ENCODE data around the gene FERD3L. TPM values are rescaled to one million over a fixed set of nuclear protein-coding genes. Genes with fewer than 3 reads are reported as not detected.

The FERD3L gene
- total RNA-seq, 5 donors from 2014 or later (not counting 1 experiment from before 2014, with no cell fraction given) = not detected

GRCh38 chr7:19109000-19109946 lies 35.9 kb downstream of the FERD3L start:
- peaks cover 38 to 43% of the 10 kb centered on the region in 2 experiments for H3K27me3 ChIP-seq (replicated peaks in 1 of 2; ENCODE audit: control insufficient read depth in 2 of 2, extremely low read depth in 1 of 2, insufficient read depth in 2 of 2, low read length in 1 of 2)
- Mint-ChIP-seq H3K9me3 (no peaks in the 10 kb centered on the region), H3K4me3 (no peak overlapping the region), H3K4me1 (peaks cover 0 to 11% (median 0%) of the 10 kb centered on the region in 3 donors), H3K27me3 (peaks cover 65 to 88% of the 10 kb centered on the region in 2 donors), H3K27ac (no peak overlapping the region), H3K36me3 (no peaks in the 10 kb centered on the region)
- no peaks in the 10 kb centered on the region for H3K9me3 ChIP-seq
- H3K36me3 ChIP-seq (ENCODE audit: control insufficient read depth in 2 of 2, extremely low read depth in 1 of 2, insufficient read depth in 1 of 2, low read length in 1 of 2) = no peaks in the 10 kb centered on the region
- no peak overlapping the region for H3K4me3 ChIP-seq (ENCODE audit: control insufficient read depth in 1 of 2, extremely low read depth in 1 of 2, low read length in 1 of 2)
- WGBS (ENCODE audit: insufficient coverage) = 25% methylated on average over 8 of the region's 11 CpGs
- CTCF ChIA-PET = no interaction called here
- POLR2A ChIA-PET = no interaction called here
- H3K27ac ChIP-seq (ENCODE audit: low read length) = no peak overlapping the region
- peaks cover 0 to 9% of the 10 kb centered on the region in 2 experiments for H3K4me1 ChIP-seq (ENCODE audit: control insufficient read depth in 1 of 2, extremely low read depth in 1 of 2, insufficient read depth in 2 of 2, low read length in 2 of 2)
- ATAC-seq (replicated peaks in 1 of 4) = no peak
- DNase-seq = no peak

GRCh38 chr7:19107356-19108146 lies 37.7 kb downstream of the FERD3L start:
- H3K36me3 Mint-ChIP-seq = no peaks in the 10 kb centered on the region
- Histone ChIP-seq H3K27ac (ENCODE audit: low read length) (no peak overlapping the region), H3K27me3 (replicated peaks in 1 of 2; ENCODE audit: control insufficient read depth in 2 of 2, extremely low read depth in 1 of 2, insufficient read depth in 2 of 2, low read length in 1 of 2) (peaks cover 35 to 47% of the 10 kb centered on the region in 2 experiments), H3K9me3 (no peaks in the 10 kb centered on the region), H3K4me3 (ENCODE audit: control insufficient read depth in 1 of 2, extremely low read depth in 1 of 2, low read length in 1 of 2) (no peak overlapping the region), H3K36me3 (ENCODE audit: control insufficient read depth in 2 of 2, extremely low read depth in 1 of 2, insufficient read depth in 1 of 2, low read length in 1 of 2) (no peaks in the 10 kb centered on the region), H3K4me1 (ENCODE audit: control insufficient read depth in 1 of 2, extremely low read depth in 1 of 2, insufficient read depth in 2 of 2, low read length in 2 of 2) (peaks cover 0 to 9% of the 10 kb centered on the region in 2 experiments)
- no peak for DNase-seq
- no peak for ATAC-seq (replicated peaks in 1 of 4)
- peaks cover 0 to 5% (median 4%) of the 10 kb centered on the region in 3 donors for H3K9me3 Mint-ChIP-seq
- H3K4me3 Mint-ChIP-seq = no peak overlapping the region
- ChIA-PET POLR2A (no interaction called here), CTCF (interaction anchor here in 1 of 2 donors (0.6 kb wide), 1 partner anchor 8 kb away, joined by 3 read pairs; no protein-coding TSS in a partner anchor)
- no peak overlapping the region for H3K27ac Mint-ChIP-seq
- H3K27me3 Mint-ChIP-seq = peaks cover 66 to 89% of the 10 kb centered on the region in 2 donors
- H3K4me1 Mint-ChIP-seq = peaks cover 0 to 11% (median 0%) of the 10 kb centered on the region in 3 donors
- 3% methylated on average over 24 of the region's 48 CpGs for WGBS (ENCODE audit: insufficient coverage)

- Histone ChIP-seq H3K27me3 (replicated peaks in 1 of 2; ENCODE audit: control insufficient read depth in 2 of 2, extremely low read depth in 1 of 2, insufficient read depth in 2 of 2, low read length in 1 of 2) (peaks cover 35 to 42% of the 10 kb centered on the region in 2 experiments), H3K4me1 (ENCODE audit: control insufficient read depth in 1 of 2, extremely low read depth in 1 of 2, insufficient read depth in 2 of 2, low read length in 2 of 2) (peaks cover 0 to 6% of the 10 kb centered on the region in 2 experiments), H3K9me3 (no peaks in the 10 kb centered on the region), H3K27ac (ENCODE audit: low read length) (no peak overlapping the region), H3K36me3 (ENCODE audit: control insufficient read depth in 2 of 2, extremely low read depth in 1 of 2, insufficient read depth in 1 of 2, low read length in 1 of 2) (no peaks in the 10 kb centered on the region), H3K4me3 (ENCODE audit: control insufficient read depth in 1 of 2, extremely low read depth in 1 of 2, low read length in 1 of 2) (no peak overlapping the region)
- DNase-seq = no peak
- H3K4me1 Mint-ChIP-seq = peaks cover 0 to 11% (median 0%) of the 10 kb centered on the region in 3 donors
- CTCF ChIA-PET = interaction anchor here in 1 of 2 donors (0.6 kb wide), 1 partner anchor 9 kb away, joined by 3 read pairs; no protein-coding TSS in a partner anchor
- POLR2A ChIA-PET = no interaction called here
- peaks cover 64 to 87% of the 10 kb centered on the region in 2 donors for H3K27me3 Mint-ChIP-seq
- H3K9me3 Mint-ChIP-seq = peaks cover 0 to 5% (median 4%) of the 10 kb centered on the region in 3 donors
- H3K36me3 Mint-ChIP-seq = no peaks in the 10 kb centered on the region
- 3% methylated on average over 4 of the region's 6 CpGs for WGBS (ENCODE audit: insufficient coverage)
- H3K27ac Mint-ChIP-seq = no peak overlapping the region
- no peak for ATAC-seq (replicated peaks in 1 of 4)
- no peak overlapping the region for H3K4me3 Mint-ChIP-seq
Observed at GRCh38 chr7:19107081-19107355, 38.2 kb downstream of the FERD3L start.

- CTCF ChIA-PET = interaction anchor here in 1 of 2 donors (0.6 kb wide), 1 partner anchor 9 kb away, joined by 3 read pairs; no protein-coding TSS in a partner anchor
- Mint-ChIP-seq H3K36me3 (no peaks in the 10 kb centered on the region), H3K4me3 (no peak overlapping the region), H3K27me3 (peaks cover 58 to 82% of the 10 kb centered on the region in 2 donors), H3K27ac (no peak overlapping the region), H3K9me3 (peaks cover 0 to 5% (median 4%) of the 10 kb centered on the region in 3 donors), H3K4me1 (peaks cover 0 to 11% (median 0%) of the 10 kb centered on the region in 3 donors)
- no peak overlapping the region for H3K4me3 ChIP-seq (ENCODE audit: control insufficient read depth in 1 of 2, extremely low read depth in 1 of 2, low read length in 1 of 2)
- POLR2A ChIA-PET = no interaction called here
- DNase-seq = no peak
- no peak overlapping the region for H3K27ac ChIP-seq (ENCODE audit: low read length)
- ATAC-seq (replicated peaks in 1 of 4) = no peak
- H3K36me3 ChIP-seq (ENCODE audit: control insufficient read depth in 2 of 2, extremely low read depth in 1 of 2, insufficient read depth in 1 of 2, low read length in 1 of 2) = no peaks in the 10 kb centered on the region
- H3K27me3 ChIP-seq (replicated peaks in 1 of 2; ENCODE audit: control insufficient read depth in 2 of 2, extremely low read depth in 1 of 2, insufficient read depth in 2 of 2, low read length in 1 of 2) = peaks cover 35 to 40% of the 10 kb centered on the region in 2 experiments
- 7% methylated on average over 44 of the region's 49 CpGs for WGBS (ENCODE audit: insufficient coverage)
- H3K4me1 ChIP-seq (ENCODE audit: control insufficient read depth in 1 of 2, extremely low read depth in 1 of 2, insufficient read depth in 2 of 2, low read length in 2 of 2) = peaks cover 0 to 6% of the 10 kb centered on the region in 2 experiments
- H3K9me3 ChIP-seq = no peaks in the 10 kb centered on the region
Observed at GRCh38 chr7:19106241-19107080, 38.8 kb downstream of the FERD3L start.

GRCh38 chr7:19105546-19105945 lies 39.7 kb downstream of the FERD3L start:
- H3K9me3 Mint-ChIP-seq = peaks cover 0 to 5% (median 4%) of the 10 kb centered on the region in 3 donors
- DNase-seq (no peak), ATAC-seq (replicated peaks in 1 of 4) (no peak)
- H3K4me3 Mint-ChIP-seq = no peak overlapping the region
- Histone ChIP-seq H3K4me3 (ENCODE audit: control insufficient read depth in 1 of 2, extremely low read depth in 1 of 2, low read length in 1 of 2) (no peak overlapping the region), H3K36me3 (ENCODE audit: control insufficient read depth in 2 of 2, extremely low read depth in 1 of 2, insufficient read depth in 1 of 2, low read length in 1 of 2) (no peaks in the 10 kb centered on the region), H3K4me1 (ENCODE audit: control insufficient read depth in 1 of 2, extremely low read depth in 1 of 2, insufficient read depth in 2 of 2, low read length in 2 of 2) (peaks cover 0 to 6% of the 10 kb centered on the region in 2 experiments), H3K27ac (ENCODE audit: low read length) (no peak overlapping the region), H3K9me3 (no peaks in the 10 kb centered on the region), H3K27me3 (replicated peaks in 1 of 2; ENCODE audit: control insufficient read depth in 2 of 2, extremely low read depth in 1 of 2, insufficient read depth in 2 of 2, low read length in 1 of 2) (peaks cover 35 to 36% of the 10 kb centered on the region in 2 experiments)
- peaks cover 49 to 75% of the 10 kb centered on the region in 2 donors for H3K27me3 Mint-ChIP-seq
- WGBS (ENCODE audit: insufficient coverage) = no CpG with 5 or more reads among the region's 4 CpGs
- CTCF ChIA-PET = no interaction called here
- H3K27ac Mint-ChIP-seq = no peak overlapping the region
- POLR2A ChIA-PET = no interaction called here
- H3K4me1 Mint-ChIP-seq = peaks cover 0 to 11% (median 0%) of the 10 kb centered on the region in 3 donors
- H3K36me3 Mint-ChIP-seq = no peaks in the 10 kb centered on the region

All from T-cell (primary cell).